Ramos (cell line): ENCODE results near the gene SOCS1.

Experiments
- in situ Hi-C: fragments of 300-500 bp; cut with MboI; formaldehyde crosslinking; loops from one replicate; pipeline ENCODE4 v1.14.3; 2022; ENCODE audit warnings: low sequenced_read_pairs; ENCODE audit not compliant: unreplicated experiment

The SOCS1 gene

GRCh38 chr16:11289696-11290095, 33.7 kb upstream of the SOCS1 start:
- in situ Hi-C loops, result loop anchor here (5.0 kb wide), 1 partner anchor 32 kb away; the partner anchor contains the start of gene SOCS1

- in situ Hi-C loops, result no loop called here
These were observed 33.2 kb upstream of the SOCS1 start for GRCh38 chr16:11289202-11289601.

DNA sequence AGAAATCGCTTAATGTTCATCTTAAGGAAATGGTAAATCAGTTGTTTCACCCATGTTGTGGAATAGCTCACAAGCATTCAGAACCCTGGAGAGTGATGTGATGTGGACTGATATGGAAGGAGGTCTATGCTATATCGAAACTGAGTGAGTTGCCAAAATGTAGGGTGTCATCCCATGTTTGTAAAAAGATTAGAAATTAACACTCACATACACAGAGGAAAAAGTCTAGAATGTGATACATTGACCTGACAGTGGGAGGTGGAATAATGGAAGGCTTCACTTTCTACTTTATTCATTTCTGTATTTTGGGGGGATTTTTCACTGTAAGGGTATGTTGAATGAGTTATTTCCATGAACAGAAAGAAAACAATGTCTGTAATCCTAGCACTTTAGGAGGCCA, 29.8 kb upstream of the SOCS1 start:
- in situ Hi-C loops, result no loop called here

GRCh38 chr16:11283820-11284248, 27.8 kb upstream of the SOCS1 start:
- in situ Hi-C loops, result no loop called here

DNA sequence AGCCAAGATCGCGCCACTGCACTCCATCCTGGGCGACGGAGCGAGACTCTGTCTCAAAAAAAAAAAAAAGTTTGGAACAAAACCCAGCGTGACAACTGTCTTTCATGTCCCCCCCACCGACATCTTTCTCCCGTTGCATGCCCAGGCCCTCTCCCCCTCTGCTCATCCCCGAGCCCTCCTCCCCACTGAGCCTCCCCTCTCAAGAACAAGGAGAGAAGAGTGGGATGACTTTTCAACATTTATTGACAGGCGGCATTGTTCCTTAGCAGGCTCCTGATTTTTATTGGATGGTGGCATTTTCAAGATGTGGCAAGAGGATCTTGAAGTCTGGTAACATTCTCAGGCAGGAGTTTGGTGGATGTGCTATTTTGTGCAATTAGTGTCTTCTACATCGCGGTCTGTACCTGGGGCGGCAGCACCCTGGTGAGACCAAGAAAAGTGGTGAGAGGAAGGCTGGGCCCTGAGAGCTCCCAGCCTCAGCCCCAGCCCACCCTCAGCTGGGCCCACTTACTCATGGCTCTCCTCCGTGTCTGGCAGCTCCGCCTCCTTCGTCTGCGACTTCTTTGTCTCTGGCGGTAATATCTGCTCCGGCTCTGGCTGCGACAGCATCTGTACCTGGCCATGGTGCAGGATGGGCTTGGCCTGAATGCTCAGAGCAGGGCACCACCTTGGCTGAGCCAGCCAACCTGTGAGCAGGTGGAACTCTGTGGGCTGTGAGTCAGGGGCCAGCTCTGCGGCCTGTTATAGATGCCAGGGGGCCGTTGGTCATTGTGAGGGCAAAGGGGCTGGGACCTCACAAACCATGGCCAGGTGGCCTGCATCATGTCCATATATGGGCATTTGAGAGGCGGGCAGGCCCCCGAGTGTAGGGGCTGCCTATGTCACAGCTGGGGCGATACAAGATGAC, 24.9 kb upstream of the SOCS1 start, which contains the start of gene PRM1:
TSS of gene PRM1 (minus strand) at position 715 of the 907 bp plus-strand sequence. CDS start at position 623, 92 bp downstream.
- in situ Hi-C loops, result no loop called here

DNA sequence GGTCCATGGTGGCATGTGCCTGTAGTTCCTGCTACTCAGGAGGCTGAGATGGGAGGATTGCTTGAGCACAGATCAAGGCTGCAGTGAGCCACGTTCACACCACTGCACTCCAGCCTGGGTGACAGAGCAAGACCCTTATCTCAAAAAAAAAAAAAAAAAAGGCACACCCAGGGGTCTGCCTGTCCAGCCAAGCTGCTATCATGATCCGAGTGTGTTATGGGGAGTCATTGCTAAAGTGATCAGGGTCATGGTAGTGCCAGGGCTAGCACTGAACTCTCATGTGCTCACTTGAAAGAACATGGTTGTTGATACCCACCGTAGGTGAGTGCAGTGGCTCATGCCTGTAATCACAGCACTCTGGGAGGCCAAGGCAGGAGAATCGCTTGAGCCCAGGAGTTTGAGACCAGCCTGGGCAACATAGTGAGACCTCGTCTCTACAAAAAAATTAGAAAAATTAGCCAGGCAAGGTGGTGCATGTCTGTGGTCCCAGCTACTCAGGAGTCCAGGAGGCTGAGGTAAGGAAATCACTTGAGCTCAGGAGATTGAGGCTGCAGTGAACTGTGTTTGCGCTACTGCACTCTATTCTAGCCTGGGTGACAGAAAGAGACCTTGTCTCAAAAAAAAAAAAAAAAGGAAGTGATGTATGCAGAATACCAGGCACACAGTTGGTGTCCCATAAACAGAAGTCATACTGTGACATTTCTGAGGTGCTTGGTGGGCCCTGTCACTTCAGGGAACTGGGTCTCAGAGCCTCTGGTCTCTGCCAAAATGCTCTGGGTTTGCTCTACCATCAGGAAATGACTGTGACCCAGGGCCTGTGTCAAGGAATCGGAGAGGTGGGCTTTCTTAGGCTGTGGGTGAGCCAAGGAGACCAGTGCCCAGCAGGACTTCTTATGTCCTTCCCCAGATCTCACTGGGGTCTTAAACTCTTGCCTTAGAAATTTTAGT, 23.0 kb upstream of the SOCS1 start:
- in situ Hi-C loops, result no loop called here

- in situ Hi-C loops, result no loop called here
These were observed 21.8 kb upstream of the SOCS1 start for GRCh38 chr16:11277607-11278337.

- in situ Hi-C loops, result no loop called here
These were observed 21.0 kb upstream of the SOCS1 start for GRCh38 chr16:11276896-11277593.

GRCh38 chr16:11276143-11276895, 20.3 kb upstream of the SOCS1 start, which contains the start of gene PRM2:
TSS of gene PRM2 (minus strand) at chr16:11276480. CDS start at chr16:11276370, 110 bp downstream.
- in situ Hi-C loops, result no loop called here

DNA sequence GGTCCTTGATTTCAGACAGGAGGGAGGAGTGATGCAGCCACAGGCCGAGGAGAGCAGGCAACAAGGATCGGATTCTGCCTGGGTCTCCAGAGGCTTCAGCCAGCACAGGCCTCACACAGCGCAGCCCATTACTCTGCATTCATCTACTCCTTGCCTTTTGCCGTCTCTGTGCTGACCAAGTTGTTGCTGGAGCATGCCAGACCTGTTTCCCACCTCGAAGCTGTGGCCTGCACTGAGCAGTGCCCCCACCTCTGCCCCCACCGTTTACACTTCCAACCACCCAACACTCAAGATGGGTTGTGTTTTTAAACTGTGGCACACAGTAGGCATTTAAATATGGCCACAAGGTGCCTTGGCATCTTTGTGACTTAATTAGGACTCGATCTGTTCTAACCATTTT, 19.0 kb upstream of the SOCS1 start:
- in situ Hi-C loops, result no loop called here

DNA sequence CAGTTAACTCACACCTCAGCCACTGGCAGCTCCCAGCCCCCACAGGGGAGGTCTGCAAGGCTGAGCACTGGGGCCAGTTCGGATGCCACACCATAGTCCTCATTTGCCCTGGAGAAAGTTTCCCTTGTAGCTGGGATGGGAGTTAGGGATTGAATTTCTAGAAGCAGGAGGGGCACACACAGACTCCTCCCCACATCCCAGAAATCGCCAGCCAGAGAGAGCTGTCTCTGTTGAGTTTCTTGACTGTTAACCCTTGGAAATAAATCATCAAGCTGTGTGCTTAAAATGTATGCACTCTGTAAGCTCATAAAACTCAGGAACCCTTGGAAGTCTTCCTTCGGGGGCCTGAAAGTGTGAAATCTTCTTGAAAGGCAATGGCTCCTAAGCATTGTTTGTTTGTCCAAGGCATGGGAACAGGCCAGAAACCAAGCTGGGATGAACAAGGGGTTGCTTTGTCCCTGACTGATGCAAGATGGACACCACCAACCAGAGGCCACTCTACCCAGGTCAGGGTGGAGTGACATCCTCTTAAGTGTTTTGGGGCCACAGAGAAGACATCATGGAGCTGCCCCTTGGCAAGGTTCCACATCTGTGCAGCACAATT, 17.8 kb upstream of the SOCS1 start:
- in situ Hi-C loops, result no loop called here

- in situ Hi-C loops, result no loop called here
These were observed 17.1 kb upstream of the SOCS1 start, which contains the start of gene PRM3 for GRCh38 chr16:11272921-11273720. TSS of gene PRM3 (minus strand) at chr16:11273629. CDS start at chr16:11273595, 34 bp downstream.

DNA sequence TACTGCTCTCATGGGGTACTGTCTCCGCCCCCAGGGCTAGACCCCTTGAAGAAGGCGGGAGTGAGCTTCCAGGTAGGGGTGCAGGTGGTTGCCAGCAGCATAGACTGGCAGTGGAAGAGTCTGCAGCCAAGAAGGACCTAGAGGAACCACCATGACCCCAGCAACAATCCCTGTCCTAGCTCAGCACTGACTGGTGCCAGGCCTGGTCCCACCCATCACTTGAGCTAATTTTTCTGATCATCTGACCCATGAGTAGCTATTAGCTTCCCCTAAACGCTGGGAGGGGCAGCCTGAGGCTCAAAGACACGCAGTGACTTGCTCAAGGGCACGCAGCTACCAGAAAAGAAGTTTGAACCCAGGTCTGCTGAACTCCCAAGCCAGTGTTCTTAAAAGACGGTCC, 16.5 kb upstream of the SOCS1 start:
- in situ Hi-C loops, result no loop called here

DNA sequence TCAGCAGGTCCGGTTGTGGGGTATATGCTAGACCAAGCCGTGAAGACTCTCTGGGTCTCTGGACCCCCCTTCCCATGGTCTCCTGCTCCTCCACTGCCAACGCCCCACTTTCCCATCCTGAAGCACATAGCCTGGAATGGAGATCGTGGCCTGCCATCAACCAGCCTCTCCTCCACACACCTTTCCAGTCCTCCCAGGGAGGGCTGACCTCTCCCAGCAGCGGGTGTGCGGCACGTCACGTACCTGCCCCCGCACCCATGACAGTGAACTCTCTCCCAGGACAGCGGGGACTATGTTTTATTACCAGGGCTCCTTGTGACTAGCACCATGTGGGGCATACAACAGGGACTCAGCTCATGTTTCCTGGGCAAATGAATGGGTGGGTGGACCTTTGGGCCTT, 15.6 kb upstream of the SOCS1 start:
- in situ Hi-C loops, result no loop called here

DNA sequence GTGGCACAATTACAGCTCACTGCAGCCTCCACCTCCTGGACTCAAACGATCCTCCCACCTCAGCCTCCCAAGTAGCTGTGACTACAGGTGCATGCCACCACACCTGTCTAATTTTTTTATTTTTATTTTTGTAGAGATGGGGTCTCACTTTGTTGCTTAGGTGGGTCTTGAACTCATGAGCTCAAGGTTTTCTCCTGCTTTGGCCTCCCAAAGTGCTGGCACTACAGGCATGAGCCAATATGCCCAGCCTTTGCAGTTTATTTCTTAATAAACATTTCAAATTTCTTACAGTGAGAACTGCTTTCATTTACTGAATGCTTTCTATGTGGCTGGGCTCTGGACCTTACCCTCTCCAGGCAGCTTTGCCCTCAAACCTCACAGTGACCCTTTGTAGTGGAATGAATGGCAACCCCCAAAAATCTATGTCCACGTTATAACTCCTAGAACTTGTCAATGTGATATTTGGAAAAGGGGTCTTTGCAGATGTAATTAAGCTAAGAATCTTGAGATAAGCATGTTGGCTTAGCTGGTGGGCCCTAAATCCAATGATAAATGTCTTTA, 14.7 kb upstream of the SOCS1 start:
- in situ Hi-C loops, result no loop called here

DNA sequence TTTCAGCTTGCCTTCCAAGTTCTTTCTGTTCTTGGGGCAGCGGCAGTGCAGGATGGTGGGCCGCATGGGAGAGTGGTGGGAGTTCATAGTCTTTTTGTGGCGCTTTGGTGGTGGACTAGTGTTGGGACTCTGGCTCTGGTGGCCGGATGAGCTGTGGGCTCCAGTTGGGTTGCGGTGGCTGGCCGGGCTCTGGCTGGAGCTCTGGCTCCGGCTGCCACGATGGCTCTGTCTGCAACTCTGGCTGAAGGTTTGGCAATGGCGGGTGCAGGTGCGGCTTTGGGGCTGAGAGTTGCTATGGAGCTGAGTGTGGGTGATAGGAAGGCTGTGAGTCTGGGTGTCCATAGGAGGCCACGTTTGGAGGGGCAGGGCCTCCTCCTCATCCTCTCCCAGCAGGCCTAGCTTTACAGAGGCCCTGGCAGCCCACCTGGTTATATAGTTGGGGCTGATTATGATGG, 12.9 kb upstream of the SOCS1 start, which contains the start of gene TNP2:
TSS of gene TNP2 (minus strand) at position 405 of the 455 bp plus-strand sequence. CDS start at position 342, 63 bp downstream.
- in situ Hi-C loops, result no loop called here

DNA sequence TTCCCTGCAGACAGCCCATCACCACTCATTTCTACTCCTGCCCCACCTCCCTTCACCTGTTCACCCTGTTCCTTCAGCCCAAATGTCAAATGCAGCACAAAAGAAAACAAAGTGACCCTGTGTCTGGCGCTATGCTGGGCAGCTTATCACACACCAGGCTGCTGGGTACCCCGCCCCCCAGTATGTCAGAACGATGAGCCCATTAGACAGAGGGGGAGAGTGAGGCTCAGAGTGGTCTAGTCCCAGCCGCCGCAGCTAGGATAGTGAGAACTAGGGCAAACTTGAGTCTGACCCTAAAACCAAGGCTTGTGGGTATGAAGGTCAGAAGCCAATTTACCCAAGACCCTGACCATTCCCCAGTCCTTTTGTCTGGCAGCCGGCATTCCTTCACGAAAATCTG, 9.1 kb upstream of the SOCS1 start:
- in situ Hi-C loops, result no loop called here
